HG03342 (cell line): ENCODE measurements around the gene PLCB1.
"Not testable (repeated sequence)": the region's sequence is repeated elsewhere in the genome, so short reads cannot be mapped to it uniquely, and the experiment has no call there.

Experiments
- ATAC-seq: cut with Tn5 transposase; IDR thresholded peaks from one replicate; pipeline ENCODE4 v1.9.1; 2021; ENCODE audit warnings: mild to moderate bottlenecking, moderate library complexity; ENCODE audit not compliant: unreplicated experiment

Gene PLCB1

GRCh38 chr20:8798505-8798904, 666.4 kb downstream of the PLCB1 start:
- no peak for ATAC-seq

GRCh38 chr20:8800089-8800488, 668.0 kb downstream of the PLCB1 start:
- no peak for ATAC-seq

GRCh38 chr20:8801686-8802085, 669.6 kb downstream of the PLCB1 start:
- ATAC-seq: no peak

- no peak for ATAC-seq
Measured at GRCh38 chr20:8803065-8803464, 671.0 kb downstream of the PLCB1 start.

- ATAC-seq: no peak
Measured at GRCh38 chr20:8803941-8804340, 671.9 kb downstream of the PLCB1 start.

GRCh38 chr20:8805737-8806442, 673.8 kb downstream of the PLCB1 start:
- no peak for ATAC-seq

GRCh38 chr20:8807480-8808201, 675.6 kb downstream of the PLCB1 start:
- ATAC-seq: no peak

- ATAC-seq: no peak
Measured at GRCh38 chr20:8808202-8808535, 676.1 kb downstream of the PLCB1 start.

GRCh38 chr20:8809107-8809953, 677.3 kb downstream of the PLCB1 start:
- ATAC-seq: no peak

GRCh38 chr20:8811801-8812594, 679.9 kb downstream of the PLCB1 start:
- ATAC-seq: no peak

GRCh38 chr20:8812817-8813216, 680.8 kb downstream of the PLCB1 start:
- no peak for ATAC-seq

GRCh38 chr20:8815208-8815607, 683.1 kb downstream of the PLCB1 start:
- no peak for ATAC-seq

- no peak for ATAC-seq
Measured at GRCh38 chr20:8829256-8829655, 697.2 kb downstream of the PLCB1 start.

- not testable (repeated sequence) for ATAC-seq
Measured at GRCh38 chr20:8834294-8834693, 702.2 kb downstream of the PLCB1 start.

- ATAC-seq: no peak
Measured at GRCh38 chr20:8834851-8835250, 702.8 kb downstream of the PLCB1 start.

GRCh38 chr20:8837396-8837795, 705.3 kb downstream of the PLCB1 start:
- ATAC-seq: no peak

- ATAC-seq: no peak
Measured at GRCh38 chr20:8842525-8842924, 710.5 kb downstream of the PLCB1 start.

GRCh38 chr20:8844179-8844578, 712.1 kb downstream of the PLCB1 start:
- ATAC-seq: no peak

GRCh38 chr20:8849990-8850389, 717.9 kb downstream of the PLCB1 start:
- no peak for ATAC-seq

GRCh38 chr20:8851446-8851845, 719.4 kb downstream of the PLCB1 start:
- no peak for ATAC-seq

- not testable (repeated sequence) for ATAC-seq
Measured at GRCh38 chr20:8851919-8852318, 719.9 kb downstream of the PLCB1 start.
